Natural killer cell (primary cell): ENCODE measurements around the gene AGPAT2. TPM values are rescaled to one million over a fixed set of nuclear protein-coding genes. Genes with fewer than 3 reads are reported as not detected.
"Not testable (repeated sequence)": the region's sequence is repeated elsewhere in the genome, so short reads cannot be mapped to it uniquely, and the experiment has no call there.

Experiments used
- ATAC-seq, 3 donors: fragments of 150-1000 bp in 2 of 3; fragments of 200-7000 bp in 1 of 3; cut with Tn5 transposase; 1 replicate in 1 of 3; 2 replicates in 2 of 3; pipeline ENCODE4 v1.10.0; 2021; ENCODE audit warnings: mild to moderate bottlenecking in 2 of 3, moderate library complexity in 2 of 3
- DNase-seq, 2 donors: peaks; one replicate each; pipeline versions ENCODE4 v3.0.0 to v3.0.0-alpha.2; 2013 to 2021; ENCODE audit warnings: mixed read lengths in 1 of 2
- H3K27ac ChIP-seq: one replicate; pipeline ENCODE4 v1.5.1; 2013; ENCODE audit warnings: mild to moderate bottlenecking, low read length
- H3K27me3 ChIP-seq: one replicate; pipeline ENCODE4 v1.6.1; 2013; ENCODE audit warnings: low read length; ENCODE audit not compliant: control insufficient read depth, insufficient read depth
- H3K36me3 ChIP-seq: one replicate; pipeline ENCODE4 v1.6.1; 2013; ENCODE audit warnings: low read length; ENCODE audit not compliant: control insufficient read depth, insufficient read depth
- H3K4me1 ChIP-seq: one replicate; pipeline ENCODE4 v1.6.1; 2013; ENCODE audit warnings: low read length; ENCODE audit not compliant: control insufficient read depth, insufficient read depth
- H3K4me3 ChIP-seq: one replicate; pipeline ENCODE4 v1.5.1; 2013; ENCODE audit warnings: low read length
- H3K9me3 ChIP-seq: one replicate; pipeline ENCODE4 v1.6.1; 2013; ENCODE audit warnings: low read length; ENCODE audit not compliant: control insufficient read depth, insufficient read depth
- H3K27ac Mint-ChIP-seq, 2 donors: one replicate each; pipeline ENCODE4 v1.8.0; 2022; ENCODE audit warnings: mild to moderate bottlenecking in 2 of 2, mixed read lengths in 2 of 2, moderate library complexity in 1 of 2
- H3K27me3 Mint-ChIP-seq, 2 donors: one replicate each; pipeline ENCODE4 v1.8.0; 2022; ENCODE audit warnings: low read depth in 2 of 2, mixed read lengths in 2 of 2
- H3K36me3 Mint-ChIP-seq: one replicate; pipeline ENCODE4 v1.8.0; 2022; ENCODE audit warnings: mixed read lengths
- H3K4me1 Mint-ChIP-seq, 2 donors: one replicate each; pipeline ENCODE4 v1.8.0; 2022; ENCODE audit warnings: mixed read lengths in 2 of 2
- H3K4me3 Mint-ChIP-seq: one replicate; pipeline ENCODE4 v1.8.0; 2022; ENCODE audit warnings: mild to moderate bottlenecking, moderate library complexity, mixed read lengths
- H3K9me3 Mint-ChIP-seq, 2 donors: one replicate each; pipeline ENCODE4 v1.8.0; 2022; ENCODE audit warnings: mixed read lengths in 2 of 2
- CTCF ChIP-seq: fragments of 200-600 bp; IDR thresholded peaks from one replicate; pipeline ENCODE4 v1.8.0; 2022; ENCODE audit warnings: antibody characterized with exemption
- WGBS: methylation state at CpG from one replicate; pipeline ENCODE4 v1.1.7; 2013; ENCODE audit warnings: missing lambda C conversion rate; ENCODE audit not compliant: insufficient coverage; 5-methylcytosine and 5-hydroxymethylcytosine counted together
- intact Hi-C: fragments of 100-400 bp; cut with micrococcal nuclease; formaldehyde crosslinking; loops from one replicate; pipeline ENCODE4 v1.14.2; 2022
- total RNA-seq, 4 donors: library from RNA; stranded (reverse); fragments of 120-200 nt in 1 of 4; gene quantifications; one replicate each; pipeline versions ENCODE4 v1.2.3 to v1.2.4, GENCODE V29; 2013 to 2022

AGPAT2 gene
- total RNA-seq, 3 donors from 2014 or later (not counting 1 experiment from before 2014, with no cell fraction given): 10.3 to 19.4 (median 12.0) TPM

DNA sequence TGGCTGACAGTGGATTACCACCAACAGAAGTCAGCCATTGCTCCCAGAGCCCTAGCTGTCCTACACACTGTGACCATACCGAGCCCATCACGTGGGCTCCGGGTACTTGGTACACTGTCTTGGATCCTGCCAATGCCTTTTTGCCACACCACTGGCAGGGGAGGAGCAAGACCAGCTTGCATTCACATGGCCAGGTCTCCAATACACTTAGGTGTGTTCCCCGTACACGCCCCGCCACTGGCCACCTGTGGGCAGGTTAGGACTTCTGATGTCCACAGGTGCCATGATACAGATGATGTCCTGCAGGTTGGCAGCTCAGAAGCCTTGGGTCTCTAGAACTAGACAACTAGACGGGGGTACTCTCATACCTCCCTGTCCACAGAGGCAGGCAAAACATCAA, 19.8 kb upstream of the AGPAT2 start:
- H3K9me3 Mint-ChIP-seq: no peaks in the 10 kb centered on the region
- Histone ChIP-seq H3K4me1 (peaks cover 12% of the 10 kb centered on the region), H3K36me3 (no peaks in the 10 kb centered on the region), H3K4me3 (no peak overlapping the region), H3K27me3 (no peaks in the 10 kb centered on the region), H3K27ac (no peak overlapping the region), H3K9me3 (no peaks in the 10 kb centered on the region)
- H3K27me3 Mint-ChIP-seq: peaks cover 23 to 27% of the 10 kb centered on the region in 2 donors
- TF ChIP-seq CTCF: no peak
- WGBS: 92% methylated on average over 7 of the region's 7 CpGs
- H3K36me3 Mint-ChIP-seq: no peaks in the 10 kb centered on the region
- H3K4me3 Mint-ChIP-seq: no peak overlapping the region
- intact Hi-C loops: no loop called here
- DNase-seq (no peak), ATAC-seq (no peak)
- no peak overlapping the region for H3K27ac Mint-ChIP-seq
- peaks cover 6 to 7% of the 10 kb centered on the region in 2 donors for H3K4me1 Mint-ChIP-seq

- peaks cover 8 to 12% of the 10 kb centered on the region in 2 donors for H3K4me1 Mint-ChIP-seq
- no peak for TF ChIP-seq CTCF
- Histone ChIP-seq H3K36me3 (no peaks in the 10 kb centered on the region), H3K27me3 (peaks cover 3% of the 10 kb centered on the region), H3K27ac (no peak overlapping the region), H3K9me3 (no peaks in the 10 kb centered on the region), H3K4me1 (peaks cover 18% of the 10 kb centered on the region), H3K4me3 (no peak overlapping the region)
- ATAC-seq (no peak), DNase-seq (no peak)
- no peak overlapping the region for H3K4me3 Mint-ChIP-seq
- peak overlapping the region in 1 of 2 donors; percentile 45 for H3K27ac Mint-ChIP-seq
- WGBS: 40% methylated on average over 6 of the region's 7 CpGs
- no peaks in the 10 kb centered on the region for H3K36me3 Mint-ChIP-seq
- no peaks in the 10 kb centered on the region for H3K9me3 Mint-ChIP-seq
- H3K27me3 Mint-ChIP-seq: peaks cover 12 to 20% of the 10 kb centered on the region in 2 donors
- intact Hi-C loops: no loop called here
Measured at GRCh38 chr9:136705564-136705963, 18.3 kb upstream of the AGPAT2 start.

GRCh38 chr9:136704741-136705140, 17.5 kb upstream of the AGPAT2 start:
- H3K9me3 Mint-ChIP-seq, H3K9me3 ChIP-seq, ATAC-seq, H3K27ac ChIP-seq, H3K27ac Mint-ChIP-seq, H3K36me3 ChIP-seq, H3K4me3 ChIP-seq, H3K36me3 Mint-ChIP-seq, H3K27me3 ChIP-seq, intact Hi-C loops, H3K4me3 Mint-ChIP-seq, DNase-seq: not testable (repeated sequence)
- Mint-ChIP-seq H3K4me1 (peaks cover 8 to 12% of the 10 kb centered on the region in 2 donors), H3K27me3 (peaks cover 6 to 19% of the 10 kb centered on the region in 2 donors)
- peaks cover 23% of the 10 kb centered on the region for H3K4me1 ChIP-seq
- 92% methylated on average over 8 of the region's 8 CpGs for WGBS

- peaks cover 7% of the 10 kb centered on the region for H3K27me3 ChIP-seq
- peaks cover 23% of the 10 kb centered on the region for H3K4me1 ChIP-seq
- intact Hi-C loops: no loop called here
- Mint-ChIP-seq H3K9me3 (no peaks in the 10 kb centered on the region), H3K36me3 (no peaks in the 10 kb centered on the region), H3K4me1 (peaks cover 8 to 12% of the 10 kb centered on the region in 2 donors), H3K4me3 (no peak overlapping the region), H3K27me3 (peaks cover 12 to 16% of the 10 kb centered on the region in 2 donors), H3K27ac (peak overlapping the region in 1 of 2 donors; percentile 89)
- no peaks in the 10 kb centered on the region for H3K9me3 ChIP-seq
- WGBS: 38% methylated on average over 12 of the region's 12 CpGs
- H3K27ac ChIP-seq: no peak overlapping the region
- peak in 1 of 3 donors; percentile 11 for ATAC-seq
- no peaks in the 10 kb centered on the region for H3K36me3 ChIP-seq
- no peak for DNase-seq
- no peak for TF ChIP-seq CTCF
- no peak overlapping the region for H3K4me3 ChIP-seq
Measured at GRCh38 chr9:136703276-136703860, 16.1 kb upstream of the AGPAT2 start.
